Measurements from ENCODE around the gene VAV1. TPM values are rescaled to one million over a fixed set of nuclear protein-coding genes. Genes with fewer than 3 reads are reported as not detected.

VAV1 gene
- total and polyA plus RNA-seq, 2 of the 8 experiments (the other 6 are each of a cell fraction or from before 2014, with no cell fraction given), result 0.21 to 0.22 TPM

GRCh38 chr19:6807291-6807690 is 34.8 kb downstream of the VAV1 start:
- DNase-seq (ENCODE audit: low read depth in 1 of 2, low spot score in 2 of 2), result no peak
- FAIRE-seq, result no peak
- TF ChIP-seq TAF7 (optimal IDR thresholded peaks at IDR 0.05; ENCODE audit: borderline replicate concordance, low read depth, low read length), result no peak
- TF ChIP-seq BRCA1 (IDR thresholded peaks at IDR 0.05; ENCODE audit: low read depth, low read length), result no peak
- TF ChIP-seq CREB1 (IDR thresholded peaks at IDR 0.05), result no peak
- no peak for TF ChIP-seq ATF3 (IDR thresholded peaks at IDR 0.05; ENCODE audit: insufficient read depth, low read depth, low read length)
- TF ChIP-seq KDM4A (IDR thresholded peaks at IDR 0.05; ENCODE audit: low read depth, low read length, severe bottlenecking), result no peak
- TF ChIP-seq EZH2 (IDR thresholded peaks at IDR 0.05; ENCODE audit: low read depth, low read length, severe bottlenecking), result no peak
- TF ChIP-seq CTCF (IDR thresholded peaks at IDR 0.05; ENCODE audit: control extremely low read depth in 1 of 3, insufficient read depth in 1 of 3, low read depth in 1 of 3, low read length in 3 of 3), result no peak
- TF ChIP-seq USF2 (IDR thresholded peaks at IDR 0.05; ENCODE audit: low read length), result no peak
- no peak for TF ChIP-seq BACH1 (IDR thresholded peaks at IDR 0.05; ENCODE audit: low read length)

More at GRCh38 chr19:6807291-6807690, 34.8 kb downstream of the VAV1 start:
- Histone ChIP-seq H2AFZ (ENCODE audit: low read length) (no peak overlapping the region), H4K20me1 (replicated peaks in 1 of 2; ENCODE audit: control insufficient read depth in 1 of 2, insufficient read depth in 2 of 2, low read length in 2 of 2) (no peaks in the 10 kb centered on the region), H3K56ac (replicated peaks; ENCODE audit: insufficient read length, low read depth, low read length) (no peak overlapping the region), H4K8ac (ENCODE audit: extremely low read depth, insufficient read depth, low read length) (no peak overlapping the region), H3K9me3 (ENCODE audit: insufficient read depth in 2 of 2, low read depth in 1 of 2, low read length in 1 of 2) (peaks cover 8 to 41% of the 10 kb centered on the region in 2 experiments; a peak in 3 of 4 replicates), H3K9ac (replicated peaks in 1 of 4; ENCODE audit: extremely low read depth in 1 of 4, low read depth in 3 of 4, low read length in 3 of 4) (no peak overlapping the region), H4K5ac (ENCODE audit: insufficient read length, low read depth, low read length) (no peak overlapping the region), H2BK15ac (ENCODE audit: low read length) (no peak overlapping the region), H2BK5ac (ENCODE audit: low read depth, low read length) (no peak overlapping the region), H4K91ac (replicated peaks; ENCODE audit: insufficient read length, low read length) (no peak overlapping the region), H2AK5ac (ENCODE audit: low read depth, low read length) (peak overlapping the region; percentile 65; the same call in 1 of the 2 replicates), H3K79me2 (ENCODE audit: control insufficient read depth in 1 of 2, insufficient read depth in 2 of 2, low read length in 2 of 2) (no peaks in the 10 kb centered on the region), H3K4me1 (replicated peaks in 1 of 4; ENCODE audit: control insufficient read depth in 3 of 4, insufficient read depth in 4 of 4, low read length in 3 of 4) (peaks cover 0 to 3% (median 0%) of the 10 kb centered on the region in 4 experiments; a peak in 1 of 7 replicates), H3K18ac (ENCODE audit: extremely low read depth, low read length) (no peak overlapping the region), H3K4me3 (ENCODE audit: extremely low read depth in 1 of 4, insufficient read depth in 2 of 4, low read depth in 3 of 4, low read length in 4 of 4) (no peak overlapping the region), H3K4me2 (ENCODE audit: insufficient read depth in 1 of 2, low read depth in 2 of 2, low read length in 2 of 2) (no peak overlapping the region), H3K14ac (ENCODE audit: insufficient read length) (no peak overlapping the region), H3K23me2 (ENCODE audit: low read depth, low read length) (no peaks in the 10 kb centered on the region), H3K23ac (ENCODE audit: insufficient read length) (no peak overlapping the region), H2BK12ac (ENCODE audit: low read depth, low read length) (no peak overlapping the region), H2BK20ac (ENCODE audit: low read length) (no peak overlapping the region), H3K36me3 (ENCODE audit: control insufficient read depth in 2 of 4, insufficient read depth in 4 of 4, low read length in 3 of 4) (no peaks in the 10 kb centered on the region), H2BK120ac (replicated peaks; ENCODE audit: low read depth, low read length) (no peak overlapping the region), H3K79me1 (ENCODE audit: low read depth, low read length) (no peaks in the 10 kb centered on the region), H3K4ac (replicated peaks; ENCODE audit: insufficient read length, low read depth, low read length) (no peak overlapping the region), H3K27ac (ENCODE audit: low read depth, low read length) (no peak overlapping the region), H3K27me3 (replicated peaks in 1 of 4; ENCODE audit: control insufficient read depth in 3 of 4, extremely low read depth in 1 of 4, insufficient read depth in 3 of 4, low read length in 3 of 4) (no peaks in the 10 kb centered on the region)
- WGBS, 2 experiments (ENCODE audit: extremely low coverage in 1 of 2, insufficient coverage in 1 of 2, insufficient read length in 1 of 2, insufficient replicate concordance in 2 of 2, low coverage in 1 of 2, low lambda C conversion rate in 2 of 2, missing lambda C conversion rate in 1 of 2), result 89% methylated on average over 5 of the region's 5 CpGs; no CpG with 5 or more reads in 1 of the 2 experiments
- CTCF ChIA-PET (ENCODE audit: partially characterized antibody), result no interaction called here
- POLR2A ChIA-PET (ENCODE audit: partially characterized antibody), result no interaction called here

Measured in H1 (cell line).